Measurements from ENCODE around the gene LRRC3. TPM values are rescaled to one million over a fixed set of nuclear protein-coding genes. Genes with fewer than 3 reads are reported as not detected.

Gene LRRC3
- total RNA-seq, 3 donors from 2014 or later = 1.6 to 6.4 (median 2.0) TPM

- H3K4me1 ChIP-seq = no peaks in the 10 kb centered on the region
- intact Hi-C loops (cut with DNase I; ENCODE audit: low total_unique reads) = no loop called here
- H3K4me3 ChIP-seq = no peak overlapping the region
- DNase-seq (ENCODE audit: low spot score in 2 of 2) = no peak
- no peaks in the 10 kb centered on the region for H3K27me3 ChIP-seq
- no peaks in the 10 kb centered on the region for H3K36me3 ChIP-seq
- TF ChIP-seq POLR2A (IDR thresholded peaks at IDR 0.05) = no peak
- no peak for TF ChIP-seq POLR2AphosphoS5 (IDR thresholded peaks at IDR 0.05)
- TF ChIP-seq CTCF (IDR thresholded peaks at IDR 0.05) = no peak
- H3K27ac ChIP-seq = no peak overlapping the region
- no peaks in the 10 kb centered on the region for H3K9me3 ChIP-seq
These were observed 12.5 kb downstream of the LRRC3 start for GRCh38 chr21:44467859-44468195.

- Histone ChIP-seq H3K27ac (no peak overlapping the region), H3K9me3 (no peaks in the 10 kb centered on the region), H3K4me1 (no peaks in the 10 kb centered on the region), H3K27me3 (no peaks in the 10 kb centered on the region), H3K36me3 (no peaks in the 10 kb centered on the region), H3K4me3 (no peak overlapping the region)
- intact Hi-C loops (cut with DNase I; ENCODE audit: low total_unique reads) = no loop called here
- DNase-seq (ENCODE audit: low spot score in 2 of 2) = no peak
- TF ChIP-seq POLR2A (IDR thresholded peaks at IDR 0.05) (no peak), CTCF (IDR thresholded peaks at IDR 0.05) (no peak), POLR2AphosphoS5 (IDR thresholded peaks at IDR 0.05) (no peak)
These were observed 16.0 kb downstream of the LRRC3 start for GRCh38 chr21:44471341-44471740.

- Histone ChIP-seq H3K9me3 (no peaks in the 10 kb centered on the region), H3K27me3 (no peaks in the 10 kb centered on the region), H3K36me3 (no peaks in the 10 kb centered on the region), H3K4me1 (no peaks in the 10 kb centered on the region), H3K4me3 (no peak overlapping the region), H3K27ac (no peak overlapping the region)
- intact Hi-C loops (cut with DNase I; ENCODE audit: low total_unique reads) = no loop called here
- DNase-seq (ENCODE audit: low spot score in 2 of 2) = no peak
- TF ChIP-seq CTCF (IDR thresholded peaks at IDR 0.05) (no peak), POLR2AphosphoS5 (IDR thresholded peaks at IDR 0.05) (no peak), POLR2A (IDR thresholded peaks at IDR 0.05) (no peak)
These were observed 16.7 kb downstream of the LRRC3 start for GRCh38 chr21:44471996-44472395.

GRCh38 chr21:44473915-44474555, 18.7 kb downstream of the LRRC3 start:
- Histone ChIP-seq H3K27ac (no peak overlapping the region), H3K27me3 (no peaks in the 10 kb centered on the region), H3K9me3 (no peaks in the 10 kb centered on the region), H3K4me3 (no peak overlapping the region), H3K4me1 (no peaks in the 10 kb centered on the region), H3K36me3 (no peaks in the 10 kb centered on the region)
- no peak for DNase-seq (ENCODE audit: low spot score in 2 of 2)
- TF ChIP-seq POLR2AphosphoS5 (IDR thresholded peaks at IDR 0.05) (no peak), POLR2A (IDR thresholded peaks at IDR 0.05) (no peak), CTCF (IDR thresholded peaks at IDR 0.05) (no peak)
- intact Hi-C loops (cut with DNase I; ENCODE audit: low total_unique reads) = no loop called here

GRCh38 chr21:44475266-44475845, 20.0 kb downstream of the LRRC3 start:
- H3K27me3 ChIP-seq = no peaks in the 10 kb centered on the region
- no peaks in the 10 kb centered on the region for H3K4me1 ChIP-seq
- no peak for TF ChIP-seq CTCF (IDR thresholded peaks at IDR 0.05)
- no peak for TF ChIP-seq POLR2A (IDR thresholded peaks at IDR 0.05)
- H3K4me3 ChIP-seq = no peak overlapping the region
- H3K36me3 ChIP-seq = no peaks in the 10 kb centered on the region
- H3K27ac ChIP-seq = no peak overlapping the region
- no peaks in the 10 kb centered on the region for H3K9me3 ChIP-seq
- no peak for DNase-seq (ENCODE audit: low spot score in 2 of 2)
- intact Hi-C loops (cut with DNase I; ENCODE audit: low total_unique reads) = no loop called here

All from breast epithelium (tissue), 4 donors.